RWPE2 (cell line): ENCODE results near the gene ECE2.
A peak's percentile ranks its signal among the peaks of the same experiment; 100 is the strongest.

Experiments
- ATAC-seq: fragments of 200-7000 bp; cut with Tn5 transposase; 3 replicates; pipeline ENCODE4 v1.9.1; 2021; ENCODE audit warnings: low read depth
- DNase-seq: peaks from one replicate; pipeline ENCODE4 v3.0.0-alpha.2; 2020; ENCODE audit warnings: low spot score
- H3K27ac ChIP-seq: fragments of 450-650 bp; 2 replicates; pipeline ENCODE4 v1.5.1; 2017; ENCODE audit warnings: mild to moderate bottlenecking; ENCODE audit not compliant: poor library complexity, severe bottlenecking
- H3K27me3 ChIP-seq: fragments of 250-450 bp; sonication (Bioruptor Pico); 2 replicates; pipeline ENCODE4 v1.5.1; 2021; ENCODE audit warnings: mild to moderate bottlenecking, moderate library complexity; ENCODE audit not compliant: insufficient read depth, poor library complexity, severe bottlenecking
- H3K36me3 ChIP-seq: fragments of 250-450 bp; sonication (Bioruptor Pico); 2 replicates; pipeline ENCODE4 v1.5.1; 2020; ENCODE audit warnings: low read depth, mild to moderate bottlenecking, moderate library complexity
- H3K4me1 ChIP-seq: fragments of 250-450 bp; sonication (Bioruptor Pico); 2 replicates; pipeline ENCODE4 v1.5.1; 2021; ENCODE audit warnings: mild to moderate bottlenecking, moderate library complexity; ENCODE audit not compliant: insufficient read depth, poor library complexity, severe bottlenecking
- H3K4me3 ChIP-seq: fragments of 250-450 bp; sonication (Bioruptor Pico); 2 replicates; pipeline ENCODE4 v1.5.1; 2021; ENCODE audit warnings: mild to moderate bottlenecking, moderate library complexity; ENCODE audit not compliant: severe bottlenecking
- H3K9me3 ChIP-seq: fragments of 250-450 bp; sonication (Bioruptor Pico); 2 replicates; pipeline ENCODE4 v1.5.1; 2021; ENCODE audit warnings: mild to moderate bottlenecking, moderate library complexity; ENCODE audit not compliant: severe bottlenecking
- TF ChIP-seq, protein P1 (sequence below): fragments of 450-650 bp; IDR thresholded peaks from one replicate; pipeline ENCODE4 v1.5.1; 2017; ENCODE audit warnings: mild to moderate bottlenecking, moderate library complexity; ENCODE audit not compliant: poor library complexity, severe bottlenecking

Gene ECE2

DNA sequence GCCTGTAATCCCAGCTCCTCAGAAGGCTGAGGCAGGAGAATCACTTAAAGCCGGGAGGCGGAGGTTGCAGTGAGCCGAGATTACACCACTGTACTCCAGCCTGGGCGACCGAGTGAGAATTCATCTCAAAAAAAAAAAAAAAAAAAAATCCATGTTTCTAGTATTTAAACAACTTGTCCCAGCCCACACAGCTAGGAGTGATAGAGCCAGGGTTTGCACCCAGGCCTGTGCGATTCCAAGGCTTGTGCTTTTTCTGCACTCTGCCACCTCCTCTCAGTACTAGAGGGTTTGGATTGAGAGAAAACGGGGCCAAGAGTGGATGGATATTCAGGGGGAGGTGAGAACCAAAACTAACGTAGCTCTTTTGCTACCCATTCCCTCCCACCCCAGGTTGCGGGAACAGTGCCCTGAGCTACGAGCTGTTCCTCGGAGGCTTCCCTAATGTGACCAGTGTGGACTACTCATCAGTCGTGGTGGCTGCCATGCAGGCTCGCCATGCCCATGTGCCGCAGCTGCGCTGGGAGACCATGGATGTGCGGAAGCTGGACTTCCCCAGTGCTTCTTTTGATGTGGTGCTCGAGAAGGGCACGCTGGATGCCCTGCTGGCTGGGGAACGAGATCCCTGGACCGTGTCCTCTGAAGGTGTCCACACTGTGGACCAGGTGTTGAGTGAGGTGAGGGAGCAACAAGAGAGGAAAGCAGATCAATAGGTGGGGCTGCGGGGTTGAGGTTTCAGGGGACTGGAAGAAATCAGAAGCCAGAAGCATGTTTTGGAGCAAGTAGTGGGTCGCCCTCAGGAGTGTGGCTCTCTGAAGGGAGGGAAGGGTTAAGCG lies 18.5 kb upstream of the ECE2 start:
- Histone ChIP-seq H3K36me3 (no peaks in the 10 kb centered on the region), H3K27ac (no peak overlapping the region), H3K9me3 (no peaks in the 10 kb centered on the region), H3K4me3 (no peak overlapping the region), H3K4me1 (no peaks in the 10 kb centered on the region), H3K27me3 (peaks cover 17% of the 10 kb centered on the region)
- TF ChIP-seq, protein P1, sequence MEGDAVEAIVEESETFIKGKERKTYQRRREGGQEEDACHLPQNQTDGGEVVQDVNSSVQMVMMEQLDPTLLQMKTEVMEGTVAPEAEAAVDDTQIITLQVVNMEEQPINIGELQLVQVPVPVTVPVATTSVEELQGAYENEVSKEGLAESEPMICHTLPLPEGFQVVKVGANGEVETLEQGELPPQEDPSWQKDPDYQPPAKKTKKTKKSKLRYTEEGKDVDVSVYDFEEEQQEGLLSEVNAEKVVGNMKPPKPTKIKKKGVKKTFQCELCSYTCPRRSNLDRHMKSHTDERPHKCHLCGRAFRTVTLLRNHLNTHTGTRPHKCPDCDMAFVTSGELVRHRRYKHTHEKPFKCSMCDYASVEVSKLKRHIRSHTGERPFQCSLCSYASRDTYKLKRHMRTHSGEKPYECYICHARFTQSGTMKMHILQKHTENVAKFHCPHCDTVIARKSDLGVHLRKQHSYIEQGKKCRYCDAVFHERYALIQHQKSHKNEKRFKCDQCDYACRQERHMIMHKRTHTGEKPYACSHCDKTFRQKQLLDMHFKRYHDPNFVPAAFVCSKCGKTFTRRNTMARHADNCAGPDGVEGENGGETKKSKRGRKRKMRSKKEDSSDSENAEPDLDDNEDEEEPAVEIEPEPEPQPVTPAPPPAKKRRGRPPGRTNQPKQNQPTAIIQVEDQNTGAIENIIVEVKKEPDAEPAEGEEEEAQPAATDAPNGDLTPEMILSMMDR, result no peak
- DNase-seq (no peak), ATAC-seq (no peak)

DNA sequence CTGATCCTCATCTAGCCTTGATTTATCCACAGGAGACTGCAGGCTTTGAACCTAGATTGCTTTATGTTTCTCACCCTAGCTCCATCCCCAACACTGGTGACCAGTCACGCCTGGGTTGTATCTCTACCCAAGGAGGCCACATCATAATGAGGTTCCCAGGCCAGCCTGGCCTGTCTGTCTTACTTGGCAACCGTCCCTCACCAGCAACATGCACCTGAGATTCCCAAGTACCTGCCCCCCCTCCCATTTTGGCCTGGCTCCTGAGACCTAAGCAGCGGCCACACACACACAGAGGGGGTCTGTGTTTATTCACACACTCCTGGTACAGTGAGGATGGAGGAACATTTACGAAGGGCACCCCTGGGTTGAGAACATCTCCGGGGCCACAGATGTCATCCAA lies 16.9 kb upstream of the ECE2 start:
- H3K27me3 ChIP-seq, result peaks cover 23% of the 10 kb centered on the region
- no peak overlapping the region for H3K4me3 ChIP-seq
- no peak for DNase-seq
- no peaks in the 10 kb centered on the region for H3K4me1 ChIP-seq
- H3K9me3 ChIP-seq, result no peaks in the 10 kb centered on the region
- H3K27ac ChIP-seq, result no peak overlapping the region
- H3K36me3 ChIP-seq, result no peaks in the 10 kb centered on the region
- ATAC-seq, result no peak
- TF ChIP-seq, protein P1, result no peak

DNA sequence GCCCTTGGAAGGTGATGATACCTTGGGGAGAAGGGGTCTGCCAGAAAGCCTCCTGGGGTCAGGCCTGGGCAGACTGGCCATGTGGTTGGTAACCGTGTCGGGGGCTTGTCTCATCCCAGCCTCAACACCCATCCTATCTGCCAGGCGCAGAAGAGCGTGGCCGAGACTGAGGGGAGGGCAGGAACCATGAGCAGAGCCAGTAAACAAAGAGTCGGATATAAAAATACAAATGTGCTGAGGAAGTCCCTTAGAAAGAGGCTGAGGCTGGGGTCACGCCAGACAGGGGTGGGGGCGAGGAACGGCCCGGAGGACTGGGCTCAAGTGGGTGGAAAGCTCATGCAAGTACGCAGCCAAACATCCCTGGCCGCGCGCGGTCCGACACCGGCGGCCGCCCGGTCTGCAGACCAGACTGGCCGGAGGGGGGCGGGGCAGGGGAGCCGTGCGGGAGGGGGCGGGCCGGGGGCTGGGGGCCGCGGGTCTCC lies 16.4 kb upstream of the ECE2 start:
- no peak for ATAC-seq
- no peak for DNase-seq
- TF ChIP-seq, protein P1, result no peak
- H3K27ac ChIP-seq, result no peak overlapping the region
- H3K27me3 ChIP-seq, result peaks cover 23% of the 10 kb centered on the region
- H3K9me3 ChIP-seq, result no peaks in the 10 kb centered on the region
- no peaks in the 10 kb centered on the region for H3K4me1 ChIP-seq
- no peak overlapping the region for H3K4me3 ChIP-seq
- no peaks in the 10 kb centered on the region for H3K36me3 ChIP-seq

DNA sequence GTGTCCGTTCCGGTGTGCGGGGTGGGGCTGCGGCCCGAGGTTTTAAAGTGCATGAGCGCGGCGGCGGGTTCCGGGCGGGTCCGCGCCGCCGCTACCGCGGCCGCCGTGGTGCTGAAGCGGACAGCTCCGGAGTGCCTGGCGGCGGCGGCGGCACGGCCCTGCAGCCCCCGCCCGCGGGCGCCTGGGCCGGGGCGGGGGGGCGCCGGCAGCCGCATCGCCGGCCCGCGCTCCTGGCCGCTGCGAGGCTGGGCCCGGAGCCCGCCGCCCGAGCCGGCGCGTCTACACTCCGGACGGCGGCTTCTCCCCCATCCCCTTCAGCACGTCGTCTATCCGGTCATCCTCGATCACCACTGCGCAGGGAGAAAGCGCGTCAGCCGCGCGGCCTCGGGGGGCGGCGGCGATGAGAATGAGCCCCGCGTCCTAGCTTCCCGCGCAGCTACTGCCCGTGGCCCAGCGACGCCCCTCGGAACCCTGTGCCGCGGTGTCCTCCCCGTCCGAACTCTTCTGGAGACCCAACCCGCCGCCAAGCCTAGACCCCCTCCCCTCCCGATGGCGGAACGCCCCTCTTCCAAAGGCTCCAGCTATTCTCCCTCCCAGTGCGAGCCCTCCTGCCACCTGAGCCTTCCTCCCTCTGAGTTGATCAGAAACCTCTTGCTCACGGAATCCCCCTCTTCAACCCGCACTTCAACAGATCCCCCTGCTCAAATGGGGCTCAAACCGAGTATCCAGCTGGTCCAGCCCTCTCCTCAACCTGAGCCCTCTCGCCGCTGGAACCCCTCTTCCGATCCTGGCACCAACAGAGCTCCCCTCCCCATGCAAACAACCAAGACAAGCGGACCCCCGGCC lies 15.7 kb upstream of the ECE2 start:
- peak; percentile 19; the same call in 2 of the 3 replicates for ATAC-seq

More for the DNA sequence above, 15.7 kb upstream of the ECE2 start:
- no peak for DNase-seq
- no peaks in the 10 kb centered on the region for H3K9me3 ChIP-seq
- no peaks in the 10 kb centered on the region for H3K4me1 ChIP-seq
- peak overlapping the region; percentile 42 for H3K4me3 ChIP-seq
- peaks cover 23% of the 10 kb centered on the region for H3K27me3 ChIP-seq
- no peak overlapping the region for H3K27ac ChIP-seq
- TF ChIP-seq, protein P1, result no peak
- H3K36me3 ChIP-seq, result no peaks in the 10 kb centered on the region
